Activated naive CD8-positive, alpha-beta T cell treated with anti-CD3 and anti-CD28 coated beads, Interleukin-2, amount 10 ng/mL, durations not matched to agents 7 days and 5 days (primary cell): Measurements from ENCODE around the gene SOCS4. TPM values are rescaled to one million over a fixed set of nuclear protein-coding genes. Genes with fewer than 3 reads are reported as not detected.
"Not testable (repeated sequence)": the region's sequence is repeated elsewhere in the genome, so short reads cannot be mapped to it uniquely, and the experiment has no call there.

Experiments
- ATAC-seq: fragments of 150-1000 bp; cut with Tn5 transposase; one replicate; pipeline ENCODE4 v1.10.0; 2021; ENCODE audit warnings: low read depth, moderate library complexity
- POLR2A ChIA-PET: fragments of 350-600 bp; sonication (Branson Sonifier 250); formaldehyde crosslinking; loops from one replicate; lab custom pipeline; 2021; ENCODE audit warnings: antibody characterized with exemption; lab: Charles Lee
- DNase-seq: peaks from one replicate; pipeline ENCODE4 v3.0.0; 2021
- H3K27ac Mint-ChIP-seq: one replicate; pipeline ENCODE4 v1.8.0; 2022; ENCODE audit warnings: mild to moderate bottlenecking, mixed read lengths
- H3K27me3 Mint-ChIP-seq: one replicate; pipeline ENCODE4 v1.8.0; 2022; ENCODE audit warnings: mild to moderate bottlenecking, moderate library complexity, mixed read lengths
- H3K36me3 Mint-ChIP-seq: one replicate; pipeline ENCODE4 v1.8.0; 2021; ENCODE audit warnings: mild to moderate bottlenecking, mixed read lengths
- H3K4me1 Mint-ChIP-seq: one replicate; pipeline ENCODE4 v1.8.0; 2021; ENCODE audit warnings: mixed read lengths
- H3K4me3 Mint-ChIP-seq: one replicate; pipeline ENCODE4 v1.8.0; 2022; ENCODE audit warnings: mild to moderate bottlenecking, moderate library complexity, mixed read lengths
- H3K9me3 Mint-ChIP-seq: one replicate; pipeline ENCODE4 v1.8.0; 2021; ENCODE audit warnings: mixed read lengths
- total RNA-seq, 2 experiments: library from RNA; stranded (reverse); gene quantifications; one replicate each; pipeline ENCODE4 v1.2.3, GENCODE V29; 2021

The SOCS4 gene, protein sequence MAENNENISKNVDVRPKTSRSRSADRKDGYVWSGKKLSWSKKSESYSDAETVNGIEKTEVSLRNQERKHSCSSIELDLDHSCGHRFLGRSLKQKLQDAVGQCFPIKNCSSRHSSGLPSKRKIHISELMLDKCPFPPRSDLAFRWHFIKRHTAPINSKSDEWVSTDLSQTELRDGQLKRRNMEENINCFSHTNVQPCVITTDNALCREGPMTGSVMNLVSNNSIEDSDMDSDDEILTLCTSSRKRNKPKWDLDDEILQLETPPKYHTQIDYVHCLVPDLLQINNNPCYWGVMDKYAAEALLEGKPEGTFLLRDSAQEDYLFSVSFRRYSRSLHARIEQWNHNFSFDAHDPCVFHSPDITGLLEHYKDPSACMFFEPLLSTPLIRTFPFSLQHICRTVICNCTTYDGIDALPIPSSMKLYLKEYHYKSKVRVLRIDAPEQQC
- 10 to 100 TPM; 25.8 to 31.6 TPM for total RNA-seq

DNA sequence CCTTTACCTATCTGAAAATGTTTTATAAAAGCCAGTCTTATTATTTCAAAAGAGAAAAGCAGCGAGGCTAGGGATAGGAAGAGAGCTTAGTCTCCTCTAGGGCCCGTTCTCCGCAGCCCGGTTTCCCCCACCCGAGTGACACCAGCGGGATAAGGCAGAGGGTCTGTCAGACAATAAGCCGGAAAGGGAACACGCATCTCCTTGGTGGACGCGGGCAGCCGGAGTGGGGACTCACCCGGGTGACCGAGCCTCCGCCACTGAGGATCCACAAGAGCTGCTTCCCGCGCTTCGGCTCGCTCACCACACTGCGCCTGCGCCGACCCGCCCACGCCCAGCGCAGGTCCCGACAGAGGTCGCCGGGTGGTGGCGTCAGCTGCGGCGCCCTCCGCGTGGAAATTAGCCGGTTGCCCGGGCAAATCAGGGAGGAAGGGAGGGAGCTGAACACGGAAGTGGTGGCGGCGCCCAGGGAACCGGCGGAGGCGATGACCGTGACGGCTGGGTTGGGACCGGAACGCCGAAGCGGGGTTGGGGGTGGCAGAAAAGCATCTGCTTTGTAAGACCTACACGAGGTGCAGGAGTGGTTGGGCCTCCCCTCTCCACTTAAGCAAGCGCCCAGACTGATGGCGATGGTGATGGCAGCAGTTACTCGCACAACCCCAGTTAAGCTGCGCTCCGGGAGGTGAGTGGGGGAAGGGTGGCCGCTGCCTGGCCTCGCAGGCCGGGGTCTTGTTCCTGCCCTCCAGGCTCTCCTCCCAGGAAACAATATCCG, at the start of gene SOCS4, which contains the start of gene WDHD1:
Gene SOCS4 (plus strand): TSS at position 444 of the 769 bp plus-strand sequence. CDS start 15,806 bp downstream, outside the sequence.
Gene WDHD1 (minus strand): TSS at position 307 of the 769 bp plus-strand sequence. CDS start 312 bp downstream, outside the sequence.
- Mint-ChIP-seq H3K4me1 (peaks cover 38% of the 10 kb centered on the region), H3K36me3 (peaks cover 19% of the 10 kb centered on the region), H3K27ac (peak within 1 kb of the TSS; percentile 91), H3K4me3 (peak within 1 kb of the TSS; percentile 92), H3K9me3 (no peaks in the 10 kb centered on the region), H3K27me3 (no peaks in the 10 kb centered on the region)
- ATAC-seq, result peak; percentile 94
- DNase-seq, result peak; percentile 99
- POLR2A ChIA-PET, result interaction anchor here (0.6 to 3.3 kb wide), 18 partner anchors 9 to 539 kb away, joined by 3 to 38 read pairs (median 3); partner anchors contain the start of genes DLGAP5 and MAPK1IP1L

DNA sequence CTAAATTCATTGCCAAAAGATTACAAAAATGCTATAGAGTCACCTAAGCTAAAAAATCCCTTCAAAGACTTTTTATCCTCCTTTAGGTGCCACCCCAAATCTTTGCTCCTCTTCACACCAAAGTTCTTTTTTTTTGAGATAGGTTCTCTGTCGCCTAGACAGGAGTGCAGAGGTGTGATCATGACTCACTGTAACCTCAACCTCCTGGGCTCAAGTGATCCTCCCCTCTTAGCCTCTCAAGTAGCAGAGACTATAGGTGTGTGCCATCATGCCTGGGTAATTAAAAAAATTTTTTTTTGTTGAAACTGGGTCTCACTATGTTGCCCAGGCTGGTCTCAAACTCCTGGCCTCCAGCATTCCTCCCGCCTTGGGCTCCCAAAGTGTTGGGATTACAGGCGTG, 48.0 kb upstream of the SOCS4 start:
- Mint-ChIP-seq H3K4me3 (no peak overlapping the region), H3K9me3 (no peaks in the 10 kb centered on the region), H3K4me1 (peaks cover 10% of the 10 kb centered on the region), H3K36me3 (peaks cover 30% of the 10 kb centered on the region), H3K27me3 (no peaks in the 10 kb centered on the region), H3K27ac (no peak overlapping the region)
- DNase-seq, result no peak
- ATAC-seq, result no peak
- POLR2A ChIA-PET, result no interaction called here

DNA sequence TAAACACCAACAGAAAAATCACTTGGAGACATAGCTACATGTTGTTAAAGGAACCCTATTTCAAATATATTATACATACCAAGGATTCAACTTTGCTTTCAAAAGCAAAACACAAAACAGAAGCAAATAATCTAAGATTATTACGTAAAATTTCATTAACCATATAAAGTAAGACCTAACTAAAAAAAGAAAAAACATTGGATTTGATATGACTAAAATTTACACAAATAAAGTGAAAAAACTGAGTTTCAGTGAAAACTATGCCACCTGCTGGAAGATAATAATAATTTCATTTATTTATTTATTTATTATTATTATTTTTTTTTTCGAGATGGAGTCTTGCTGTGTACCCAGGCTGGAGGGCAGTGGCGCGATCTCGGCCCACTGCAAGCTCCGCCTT, 45.3 kb upstream of the SOCS4 start:
- Mint-ChIP-seq H3K27me3 (no peaks in the 10 kb centered on the region), H3K9me3 (peaks cover 2% of the 10 kb centered on the region), H3K4me1 (peaks cover 4% of the 10 kb centered on the region), H3K4me3 (no peak overlapping the region), H3K27ac (no peak overlapping the region), H3K36me3 (peaks cover 43% of the 10 kb centered on the region)
- POLR2A ChIA-PET, result no interaction called here
- ATAC-seq, result no peak
- no peak for DNase-seq

DNA sequence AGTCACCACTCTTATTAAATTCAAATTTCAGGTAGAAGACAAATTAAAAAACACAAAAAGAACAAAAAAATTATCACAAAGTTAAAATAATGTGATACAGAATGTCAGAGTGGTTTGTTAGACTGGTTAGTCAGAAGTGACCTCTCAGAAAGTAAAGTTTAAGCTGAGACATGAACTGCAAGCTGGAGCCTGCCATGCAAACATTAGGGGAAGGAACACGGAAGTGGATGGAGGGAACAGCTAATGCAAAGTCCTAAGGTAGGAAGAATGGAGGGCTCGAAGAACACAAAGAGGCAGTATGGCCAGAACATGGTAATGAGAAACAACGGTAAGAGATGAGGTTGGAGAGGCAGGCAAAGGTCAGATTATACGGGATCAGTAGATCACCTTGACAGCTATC, 41.9 kb upstream of the SOCS4 start:
- POLR2A ChIA-PET, result no interaction called here
- Mint-ChIP-seq H3K27ac (no peak overlapping the region), H3K4me3 (no peak overlapping the region), H3K4me1 (peaks cover 1% of the 10 kb centered on the region), H3K9me3 (peaks cover 2% of the 10 kb centered on the region), H3K36me3 (peaks cover 47% of the 10 kb centered on the region), H3K27me3 (no peaks in the 10 kb centered on the region)
- ATAC-seq, result no peak
- no peak for DNase-seq

DNA sequence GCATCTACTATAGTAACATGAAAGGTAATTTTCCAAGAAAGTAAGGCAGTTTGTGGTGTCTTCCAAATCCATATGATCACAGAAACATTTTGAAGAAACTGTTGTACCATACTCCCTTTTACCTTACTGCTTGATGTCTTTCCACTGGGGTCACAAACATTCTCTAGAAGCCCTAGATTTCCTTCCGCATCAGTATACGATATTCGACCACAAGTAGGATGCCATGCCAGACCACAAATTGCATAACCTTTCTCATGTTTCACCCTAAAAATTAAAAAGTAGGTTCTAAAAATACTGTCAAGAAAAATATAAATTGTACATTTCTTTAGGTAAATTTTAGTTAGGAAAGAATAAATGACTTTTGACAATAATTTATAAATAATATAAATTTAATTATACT, 26.7 kb upstream of the SOCS4 start:
- no peak overlapping the region for H3K4me3 Mint-ChIP-seq
- ATAC-seq, result no peak
- no peak overlapping the region for H3K27ac Mint-ChIP-seq
- peaks cover 13% of the 10 kb centered on the region for H3K4me1 Mint-ChIP-seq
- peaks cover 32% of the 10 kb centered on the region for H3K36me3 Mint-ChIP-seq
- no peaks in the 10 kb centered on the region for H3K27me3 Mint-ChIP-seq
- no peak for DNase-seq
- POLR2A ChIA-PET, result no interaction called here
- no peaks in the 10 kb centered on the region for H3K9me3 Mint-ChIP-seq

DNA sequence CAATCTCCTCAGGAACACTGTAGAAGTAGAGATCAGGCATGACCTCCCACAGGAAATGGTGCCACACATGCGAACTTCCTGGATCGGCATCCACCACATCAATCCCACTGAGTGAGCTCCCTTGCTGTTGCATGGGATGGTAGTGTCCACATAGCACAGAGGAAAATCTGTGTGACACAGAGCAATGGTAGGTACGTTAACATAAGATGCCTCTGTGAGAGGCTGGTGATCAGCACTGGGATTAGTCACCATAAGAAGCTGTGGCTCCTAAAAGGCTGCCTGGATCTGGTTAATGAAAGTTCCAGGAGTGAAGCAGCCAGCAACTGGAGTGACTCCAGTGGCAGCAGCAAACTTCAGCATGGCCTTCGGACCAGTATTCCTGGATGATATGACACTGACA, 22.0 kb upstream of the SOCS4 start:
- H3K4me1 Mint-ChIP-seq, result peaks cover 15% of the 10 kb centered on the region
- no peak for ATAC-seq
- DNase-seq, result no peak
- H3K27me3 Mint-ChIP-seq, result no peaks in the 10 kb centered on the region
- H3K4me3 Mint-ChIP-seq, result no peak overlapping the region
- H3K27ac Mint-ChIP-seq, result no peak overlapping the region
- H3K9me3 Mint-ChIP-seq, result no peaks in the 10 kb centered on the region
- H3K36me3 Mint-ChIP-seq, result peaks cover 36% of the 10 kb centered on the region
- POLR2A ChIA-PET, result no interaction called here

DNA sequence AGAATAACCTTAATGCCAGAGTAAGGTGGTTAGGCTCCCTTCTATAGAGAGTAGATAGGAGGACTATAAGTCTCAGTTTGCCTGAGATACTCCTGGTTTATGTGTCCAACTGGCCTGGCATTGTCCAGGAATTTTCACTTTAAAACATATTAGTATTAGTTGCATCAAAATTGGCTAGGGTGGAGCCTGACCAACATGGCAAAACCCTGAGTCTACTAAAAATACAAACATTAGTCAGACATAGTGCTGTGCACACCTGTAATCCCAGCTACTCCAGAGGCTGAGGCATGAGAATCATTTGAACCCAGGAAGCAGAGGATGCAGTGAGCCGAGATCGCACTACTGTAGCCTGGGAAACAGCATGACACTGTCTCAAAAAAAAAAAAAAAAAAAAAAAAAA, 12.0 kb upstream of the SOCS4 start:
- ATAC-seq, result no peak
- POLR2A ChIA-PET, result no interaction called here
- no peak overlapping the region for H3K4me3 Mint-ChIP-seq
- no peaks in the 10 kb centered on the region for H3K27me3 Mint-ChIP-seq
- peaks cover 8% of the 10 kb centered on the region for H3K4me1 Mint-ChIP-seq
- peaks cover 50% of the 10 kb centered on the region for H3K36me3 Mint-ChIP-seq
- H3K27ac Mint-ChIP-seq, result no peak overlapping the region
- H3K9me3 Mint-ChIP-seq, result no peaks in the 10 kb centered on the region
- DNase-seq, result no peak

DNA sequence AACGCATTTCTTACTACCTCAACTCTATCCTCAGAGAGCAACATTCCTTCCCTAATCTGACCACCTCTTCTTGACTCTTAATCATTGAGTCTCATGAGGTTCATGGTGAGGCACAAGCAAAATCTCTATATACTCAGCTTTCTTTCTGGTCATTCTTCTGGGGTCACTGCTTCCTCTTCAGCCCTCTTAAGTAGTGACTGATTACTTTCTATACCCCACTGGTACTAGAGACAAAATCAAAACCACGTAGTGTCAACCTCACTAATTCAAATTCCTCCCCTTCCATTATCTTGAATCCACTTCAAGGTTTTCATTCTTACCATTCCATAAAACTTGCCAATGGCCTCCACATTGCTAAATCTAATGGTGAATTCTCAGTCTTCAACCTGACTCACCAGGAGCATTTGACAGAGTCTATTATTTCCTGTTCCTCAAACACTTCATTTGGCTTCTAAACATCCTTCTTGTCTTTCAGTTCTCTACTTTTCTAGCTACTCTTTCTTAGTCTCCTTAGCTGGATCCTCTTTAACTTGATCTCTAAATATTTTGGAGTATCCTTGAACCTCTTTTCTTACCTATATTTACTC, 7.0 kb upstream of the SOCS4 start:
- DNase-seq, result no peak
- peak overlapping the region; percentile 0 for H3K27ac Mint-ChIP-seq
- H3K4me3 Mint-ChIP-seq, result no peak overlapping the region
- H3K27me3 Mint-ChIP-seq, result no peaks in the 10 kb centered on the region
- POLR2A ChIA-PET, result no interaction called here
- no peak for ATAC-seq
- H3K9me3 Mint-ChIP-seq, result no peaks in the 10 kb centered on the region
- H3K4me1 Mint-ChIP-seq, result peaks cover 23% of the 10 kb centered on the region
- H3K36me3 Mint-ChIP-seq, result peaks cover 45% of the 10 kb centered on the region

DNA sequence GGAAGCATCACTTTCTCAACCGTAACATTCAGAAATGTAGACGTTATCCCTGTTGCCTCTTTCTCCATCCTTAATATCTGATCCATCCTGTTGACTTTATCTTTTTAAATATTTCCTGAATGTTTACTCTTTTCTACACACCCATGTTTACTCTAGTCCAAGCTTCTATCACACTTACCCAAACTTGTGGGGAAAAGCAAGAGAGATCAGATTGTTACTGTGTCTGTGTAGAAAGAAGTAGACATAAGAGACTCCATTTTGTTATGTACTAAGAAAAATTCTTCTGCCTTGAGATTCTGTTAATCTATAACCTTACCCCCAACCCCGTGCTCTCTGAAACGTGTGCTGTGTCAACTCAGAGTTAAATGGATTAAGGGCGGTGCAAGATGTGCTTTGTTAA, 2.7 kb upstream of the SOCS4 start:
- H3K27me3 Mint-ChIP-seq, DNase-seq, POLR2A ChIA-PET, ATAC-seq, H3K27ac Mint-ChIP-seq, H3K9me3 Mint-ChIP-seq, H3K4me3 Mint-ChIP-seq: not testable (repeated sequence)
- Mint-ChIP-seq H3K36me3 (peaks cover 36% of the 10 kb centered on the region), H3K4me1 (peaks cover 40% of the 10 kb centered on the region)

DNA sequence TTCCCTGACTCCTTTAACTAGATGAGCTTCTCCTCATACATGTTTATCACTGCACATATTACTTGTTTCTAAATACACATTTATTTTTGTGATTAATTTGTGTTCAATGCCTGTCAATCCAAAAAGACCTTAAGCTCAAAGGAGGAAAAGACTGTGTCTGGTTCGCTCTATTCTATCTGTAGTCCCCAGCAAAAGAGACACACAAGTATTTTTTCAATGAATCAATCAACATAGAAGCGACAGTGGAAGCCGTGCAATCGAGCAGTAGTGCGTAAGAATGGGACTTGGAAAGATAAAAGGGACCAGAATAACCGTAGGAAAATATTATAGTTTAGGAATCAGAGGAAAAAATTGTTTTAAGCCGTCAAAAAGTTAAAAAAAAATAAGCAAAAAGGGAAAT, 1.1 kb upstream of the SOCS4 start:
- peaks cover 26% of the 10 kb centered on the region for H3K36me3 Mint-ChIP-seq
- peaks cover 40% of the 10 kb centered on the region for H3K4me1 Mint-ChIP-seq
- H3K27me3 Mint-ChIP-seq, result no peaks in the 10 kb centered on the region
- POLR2A ChIA-PET, result interaction anchor here (1.1 to 3.3 kb wide), 3 partner anchors 26 to 538 kb away, joined by 3 to 38 read pairs (median 7); partner anchors contain the start of genes DLGAP5 and MAPK1IP1L
- peak overlapping the region; percentile 91 for H3K27ac Mint-ChIP-seq
- no peak for DNase-seq
- H3K4me3 Mint-ChIP-seq, result peak overlapping the region; percentile 92
- ATAC-seq, result no peak
- no peaks in the 10 kb centered on the region for H3K9me3 Mint-ChIP-seq

DNA sequence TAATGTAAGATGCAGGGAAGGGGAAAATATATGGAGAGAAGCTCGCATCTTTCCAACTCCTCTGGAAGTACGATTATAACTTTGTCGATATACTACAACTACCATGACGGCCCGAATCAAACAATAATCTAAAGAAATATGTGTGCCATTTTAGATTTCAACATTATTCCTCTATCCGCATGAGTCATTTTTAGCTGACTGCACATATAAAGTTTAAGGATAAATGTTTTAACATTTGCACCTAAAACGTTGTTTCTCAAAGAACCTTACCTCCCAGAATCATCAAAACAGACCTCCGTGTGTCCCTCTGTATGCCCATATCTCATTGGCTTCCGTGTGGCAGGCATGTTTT, 619 bp upstream of the SOCS4 start:
- no peak for ATAC-seq

DNA sequence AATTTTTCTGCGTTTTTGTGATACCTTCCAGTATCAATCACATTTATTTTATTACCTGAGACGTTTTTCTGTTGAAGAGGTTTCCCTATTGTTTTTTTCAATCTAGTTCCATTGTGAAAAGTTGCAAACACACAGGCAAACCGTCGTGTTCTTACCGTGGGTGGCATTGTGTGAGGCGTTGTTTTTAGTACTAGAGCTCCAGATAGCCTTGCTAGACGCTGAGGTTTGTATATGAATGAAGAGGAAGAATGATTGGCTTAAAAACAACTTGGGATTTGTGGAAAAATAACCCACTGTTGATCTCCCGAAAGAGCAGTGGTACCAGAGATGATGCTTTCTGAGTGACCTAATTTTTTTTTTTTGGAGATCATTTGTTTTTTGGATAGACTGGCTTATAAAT, 1.0 kb downstream of the SOCS4 start:
- H3K27ac Mint-ChIP-seq, result peak overlapping the region; percentile 91
- DNase-seq, result no peak
- H3K36me3 Mint-ChIP-seq, result peaks cover 16% of the 10 kb centered on the region
- ATAC-seq, result no peak
- H3K27me3 Mint-ChIP-seq, result no peaks in the 10 kb centered on the region
- H3K4me1 Mint-ChIP-seq, result peaks cover 38% of the 10 kb centered on the region
- H3K9me3 Mint-ChIP-seq, result no peaks in the 10 kb centered on the region
- POLR2A ChIA-PET, result interaction anchor here (1.3 to 3.3 kb wide), 2 partner anchors 24 to 131 kb away, joined by 3 to 38 read pairs; partner anchors contain the start of gene MAPK1IP1L
- H3K4me3 Mint-ChIP-seq, result peak overlapping the region; percentile 92

More for the DNA sequence above, 619 bp upstream of the SOCS4 start:
- H3K36me3 Mint-ChIP-seq, result peaks cover 24% of the 10 kb centered on the region
- peak overlapping the region; percentile 91 for H3K27ac Mint-ChIP-seq
- H3K27me3 Mint-ChIP-seq, result no peaks in the 10 kb centered on the region
- peak overlapping the region; percentile 92 for H3K4me3 Mint-ChIP-seq
- H3K9me3 Mint-ChIP-seq, result no peaks in the 10 kb centered on the region
- DNase-seq, result no peak
- H3K4me1 Mint-ChIP-seq, result peaks cover 40% of the 10 kb centered on the region
- POLR2A ChIA-PET, result interaction anchor here (0.7 to 3.3 kb wide), 13 partner anchors 9 to 538 kb away, joined by 3 to 38 read pairs (median 4); partner anchors contain the start of genes DLGAP5 and MAPK1IP1L

DNA sequence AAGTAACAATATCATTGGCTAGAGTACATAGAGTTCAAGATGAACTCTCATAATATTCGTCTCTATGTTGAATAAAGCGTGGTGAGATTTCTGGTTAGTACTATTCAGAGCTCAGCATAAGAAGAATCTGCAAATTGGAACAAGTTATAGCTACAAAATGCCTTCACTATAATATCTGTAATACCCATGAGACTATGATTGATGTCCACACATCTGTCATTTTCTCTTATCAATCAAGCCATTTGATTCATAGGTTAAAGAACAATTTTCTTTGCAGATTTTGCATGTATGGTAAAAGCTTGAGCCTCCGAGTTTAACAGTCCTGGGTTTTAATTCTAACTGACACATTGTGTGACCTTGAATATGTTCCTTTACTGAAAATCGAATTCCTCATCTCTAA, 1.4 kb downstream of the SOCS4 start:
- Mint-ChIP-seq H3K36me3 (peaks cover 15% of the 10 kb centered on the region), H3K9me3 (no peaks in the 10 kb centered on the region), H3K27me3 (no peaks in the 10 kb centered on the region), H3K4me1 (peaks cover 40% of the 10 kb centered on the region), H3K4me3 (peak overlapping the region; percentile 92), H3K27ac (peak overlapping the region; percentile 9)
- no peak for ATAC-seq
- no peak for DNase-seq
- POLR2A ChIA-PET, result interaction anchor here (3.3 kb wide), 1 partner anchor 24 kb away, joined by 38 read pairs; the partner anchor contains the start of gene MAPK1IP1L
